Measurements from ENCODE around the gene BRD2. TPM values are rescaled to one million over a fixed set of nuclear protein-coding genes. Genes with fewer than 3 reads are reported as not detected.

Gene BRD2
- total RNA-seq, 1 experiment from 2014 or later, result 252 TPM

DNA sequence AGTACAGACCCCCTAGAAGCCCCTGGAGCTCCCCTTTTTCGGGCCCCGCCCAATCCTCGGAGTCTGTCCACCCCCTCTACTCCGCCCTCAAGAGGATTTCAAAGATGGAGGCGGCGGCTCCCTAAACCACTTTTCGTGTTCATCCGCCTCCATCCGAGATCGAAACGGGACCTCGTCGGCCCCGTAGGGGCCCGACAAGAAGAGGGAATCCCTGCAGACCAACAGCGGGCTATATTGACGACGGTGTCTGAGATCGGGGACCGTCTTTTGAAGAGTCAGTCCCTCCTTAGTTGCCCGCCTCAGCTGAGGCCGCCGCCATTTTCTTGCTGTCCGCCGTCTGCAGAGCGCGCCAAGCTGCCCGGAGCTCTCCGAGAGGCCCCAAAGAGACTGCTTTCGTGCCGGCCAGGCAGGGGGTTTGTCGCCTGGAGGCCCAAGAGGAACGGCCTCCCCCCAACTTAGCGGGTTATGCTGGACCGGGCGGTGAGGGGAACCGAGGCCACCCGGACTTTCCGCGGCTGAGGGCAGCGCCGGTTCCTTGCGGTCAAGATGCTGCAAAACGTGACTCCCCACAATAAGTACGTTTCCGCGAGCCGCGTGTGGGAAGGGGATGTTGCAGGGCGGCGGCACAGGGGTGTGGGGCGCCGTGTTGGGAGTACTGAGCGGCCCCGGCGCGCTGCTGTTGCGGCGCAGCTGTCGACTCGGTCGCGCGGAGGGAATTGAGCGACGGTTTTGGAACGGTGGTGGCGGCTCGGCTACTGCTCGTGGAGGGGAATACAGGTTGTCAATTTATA, 4.2 kb downstream of the BRD2 start:
- no peak overlapping the region for H2BK5ac ChIP-seq (ENCODE audit: insufficient read length, low read length)
- H2BK12ac ChIP-seq (ENCODE audit: insufficient read length, low read depth, low read length), result no peak overlapping the region
- H3K23me2 ChIP-seq (ENCODE audit: insufficient read length, low read depth, low read length, poor library complexity, severe bottlenecking), result peaks cover 23% of the 10 kb centered on the region
- H3K9ac ChIP-seq (ENCODE audit: extremely low read depth, insufficient read length, low read length), result peak overlapping the region; percentile 97
- H3K4me1 ChIP-seq (ENCODE audit: insufficient read depth, low read length), result no peaks in the 10 kb centered on the region
- H3K79me2 ChIP-seq (ENCODE audit: insufficient read depth, low read length), result peaks cover 42% of the 10 kb centered on the region
- no peak overlapping the region for H3K23ac ChIP-seq (ENCODE audit: insufficient read length, low read depth, low read length)
- no peak overlapping the region for H2AFZ ChIP-seq (ENCODE audit: low read length)
- H4K5ac ChIP-seq (ENCODE audit: insufficient read length, low read depth, low read length), result no peak overlapping the region
- H3K4me3 Mint-ChIP-seq, result peak overlapping the region; percentile 96
- no peak overlapping the region for H4K8ac ChIP-seq (replicated peaks; ENCODE audit: insufficient read length, low read depth, low read length)
- H3K79me1 ChIP-seq (ENCODE audit: insufficient read depth, low read depth, low read length, poor library complexity, severe bottlenecking), result peaks cover 12% of the 10 kb centered on the region
- H3K27me3 ChIP-seq (ENCODE audit: insufficient read depth, low read length), result no peaks in the 10 kb centered on the region
- no peak overlapping the region for H4K91ac ChIP-seq (ENCODE audit: insufficient read length, low read depth, low read length)
- H4K20me1 ChIP-seq (ENCODE audit: control insufficient read depth, insufficient read depth, insufficient read length), result no peaks in the 10 kb centered on the region
- H2BK20ac ChIP-seq (ENCODE audit: low read depth, low read length, poor library complexity, severe bottlenecking), result no peak overlapping the region
- peak overlapping the region; percentile 83 for H3K14ac ChIP-seq (ENCODE audit: insufficient read depth, low read length)
- peaks cover 7 to 11% of the 10 kb centered on the region in 2 experiments for H3K9me3 Mint-ChIP-seq
- peak overlapping the region; percentile 87 for H3K4me2 ChIP-seq (ENCODE audit: insufficient read depth, insufficient read length, low read length)
- peak overlapping the region; percentile 47 for H3K18ac ChIP-seq (ENCODE audit: insufficient read length, low read depth, low read length)
- H3K36me3 Mint-ChIP-seq (ENCODE audit: insufficient read depth in 1 of 3, low read depth in 3 of 3), result peaks cover 70 to 76% (median 72%) of the 10 kb centered on the region in 3 experiments
- H2BK120ac ChIP-seq (ENCODE audit: low read depth, low read length, poor library complexity, severe bottlenecking), result no peak overlapping the region
- WGBS (ENCODE audit: extremely low coverage, insufficient read length, low lambda C conversion rate), result no CpG with 5 or more reads among the region's 70 CpGs
- peak overlapping the region; percentile 73 to 97 (median 94) for H3K27ac Mint-ChIP-seq
- DNase-seq, result no peak
- no peak overlapping the region for H3T11ph ChIP-seq (ENCODE audit: low read length)
- H3K27ac ChIP-seq (ENCODE audit: insufficient read length, low read depth, low read length), result no peak overlapping the region
- no peak overlapping the region for H3K56ac ChIP-seq (ENCODE audit: insufficient read length, low read depth, low read length)
- H3K9me3 ChIP-seq (ENCODE audit: control insufficient read depth, low read depth, low read length), result no peaks in the 10 kb centered on the region
- TF ChIP-seq, protein P1, sequence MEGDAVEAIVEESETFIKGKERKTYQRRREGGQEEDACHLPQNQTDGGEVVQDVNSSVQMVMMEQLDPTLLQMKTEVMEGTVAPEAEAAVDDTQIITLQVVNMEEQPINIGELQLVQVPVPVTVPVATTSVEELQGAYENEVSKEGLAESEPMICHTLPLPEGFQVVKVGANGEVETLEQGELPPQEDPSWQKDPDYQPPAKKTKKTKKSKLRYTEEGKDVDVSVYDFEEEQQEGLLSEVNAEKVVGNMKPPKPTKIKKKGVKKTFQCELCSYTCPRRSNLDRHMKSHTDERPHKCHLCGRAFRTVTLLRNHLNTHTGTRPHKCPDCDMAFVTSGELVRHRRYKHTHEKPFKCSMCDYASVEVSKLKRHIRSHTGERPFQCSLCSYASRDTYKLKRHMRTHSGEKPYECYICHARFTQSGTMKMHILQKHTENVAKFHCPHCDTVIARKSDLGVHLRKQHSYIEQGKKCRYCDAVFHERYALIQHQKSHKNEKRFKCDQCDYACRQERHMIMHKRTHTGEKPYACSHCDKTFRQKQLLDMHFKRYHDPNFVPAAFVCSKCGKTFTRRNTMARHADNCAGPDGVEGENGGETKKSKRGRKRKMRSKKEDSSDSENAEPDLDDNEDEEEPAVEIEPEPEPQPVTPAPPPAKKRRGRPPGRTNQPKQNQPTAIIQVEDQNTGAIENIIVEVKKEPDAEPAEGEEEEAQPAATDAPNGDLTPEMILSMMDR (conservative IDR thresholded peaks at IDR 0.05), result no peak
- peaks cover 24 to 35% of the 10 kb centered on the region in 2 experiments for H3K4me1 Mint-ChIP-seq
- no peak overlapping the region for H3K4ac ChIP-seq (ENCODE audit: low read depth, low read length)
- H2BK15ac ChIP-seq (ENCODE audit: low read depth, low read length), result no peak overlapping the region
- H2AK5ac ChIP-seq (ENCODE audit: insufficient read length, low read length), result no peak overlapping the region
- H3K27me3 Mint-ChIP-seq (ENCODE audit: low read depth), result peaks cover 4% of the 10 kb centered on the region; the same call in 1 of the 2 replicates
